Dermis microvascular lymphatic vessel endothelial cell (primary cell): ENCODE data around the gene SMIM20. TPM values are rescaled to one million over a fixed set of nuclear protein-coding genes. Genes with fewer than 3 reads are reported as not detected.

Source experiments
- DNase-seq, 2 donors: peaks; one replicate each; pipeline versions ENCODE4 v3.0.0 to v3.0.0-alpha.2; 2010; ENCODE audit warnings: low read depth in 2 of 2
- total RNA-seq: library from RNA; depleted of rRNA; stranded (reverse); fragments of >200 nt; gene quantifications from 2 replicates; pipeline ENCODE4 v1.2.1, GENCODE V29; 2014

SMIM20 gene
- total RNA-seq, 1 donor from 2014 or later: 13.1 TPM

- no peak for DNase-seq
These were observed 39.7 kb downstream of the SMIM20 start for GRCh38 chr4:25953740-25954139.

- DNase-seq: no peak
These were observed 40.4 kb downstream of the SMIM20 start for GRCh38 chr4:25954293-25954904.

GRCh38 chr4:25955705-25956104, 41.7 kb downstream of the SMIM20 start:
- no peak for DNase-seq

- DNase-seq: no peak
These were observed 42.2 kb downstream of the SMIM20 start for GRCh38 chr4:25956260-25956659.

GRCh38 chr4:25958110-25958509, 44.1 kb downstream of the SMIM20 start:
- DNase-seq: no peak

GRCh38 chr4:25962393-25962792, 48.4 kb downstream of the SMIM20 start:
- no peak for DNase-seq

- DNase-seq: no peak
These were observed 51.6 kb downstream of the SMIM20 start for GRCh38 chr4:25965629-25966028.

- DNase-seq: no peak
These were observed 52.2 kb downstream of the SMIM20 start for GRCh38 chr4:25966171-25966570.

- DNase-seq: no peak
These were observed 55.5 kb downstream of the SMIM20 start for GRCh38 chr4:25969374-25970155.

- DNase-seq: no peak
These were observed 56.2 kb downstream of the SMIM20 start for GRCh38 chr4:25970226-25970675.

GRCh38 chr4:25970691-25971432, 56.8 kb downstream of the SMIM20 start:
- no peak for DNase-seq

- DNase-seq: no peak
These were observed 58.3 kb downstream of the SMIM20 start for GRCh38 chr4:25972366-25972765.

- DNase-seq: no peak
These were observed 59.1 kb downstream of the SMIM20 start for GRCh38 chr4:25972984-25973745.

GRCh38 chr4:25976780-25977179, 62.8 kb downstream of the SMIM20 start:
- DNase-seq: no peak

GRCh38 chr4:25977397-25978170, 63.6 kb downstream of the SMIM20 start:
- DNase-seq: no peak

GRCh38 chr4:25978327-25978726, 64.3 kb downstream of the SMIM20 start:
- DNase-seq: no peak

Other genes with a start within 250 kb of the SMIM20 start
- 62.3 and 74.6 TPM in 2 replicates for gene SEL1L3, start 51.2 kb upstream of the SMIM20 start, total RNA-seq